NCI-H2171 treated with DMSO at 0.1 percent for 48 hours (cell line): Measurements from ENCODE around the gene GRIA2.
"Not testable (repeated sequence)": the region's sequence is repeated elsewhere in the genome, so short reads cannot be mapped to it uniquely, and the experiment has no call there.

Source experiments
- DNase-seq: peaks from one replicate; lab custom pipeline; 2025; lab: John Stamatoyannopoulos, UW

Gene GRIA2

GRCh38 chr4:157220371-157220881, at the start of gene GRIA2:
TSS of gene GRIA2 (plus strand) at chr4:157220728. CDS start at chr4:157221043, 315 bp downstream.
- peak; percentile 68 for DNase-seq

- peak; percentile 3 for DNase-seq
These were observed 48.5 kb upstream of the GRIA2 start for GRCh38 chr4:157172011-157172410.

GRCh38 chr4:157180268-157180667, 40.3 kb upstream of the GRIA2 start:
- not testable (repeated sequence) for DNase-seq

- no peak for DNase-seq
These were observed 36.2 kb upstream of the GRIA2 start for GRCh38 chr4:157184300-157184699.

GRCh38 chr4:157185363-157185762, 35.2 kb upstream of the GRIA2 start:
- peak; percentile 63 for DNase-seq

GRCh38 chr4:157195374-157195773, 25.2 kb upstream of the GRIA2 start:
- no peak for DNase-seq

GRCh38 chr4:157196046-157196445, 24.5 kb upstream of the GRIA2 start:
- no peak for DNase-seq

GRCh38 chr4:157204634-157205244, 15.8 kb upstream of the GRIA2 start:
- no peak for DNase-seq

- peak; percentile 40 for DNase-seq
These were observed 2.8 kb upstream of the GRIA2 start for GRCh38 chr4:157217708-157218107.

GRCh38 chr4:157219711-157220370, 687 bp upstream of the GRIA2 start:
- DNase-seq: peak; percentile 48

- no peak for DNase-seq
These were observed 932 bp downstream of the GRIA2 start for GRCh38 chr4:157221426-157221894.

- peak; percentile 83 for DNase-seq
These were observed 1.6 kb downstream of the GRIA2 start for GRCh38 chr4:157221895-157222770.

GRCh38 chr4:157222771-157223160, 2.2 kb downstream of the GRIA2 start:
- DNase-seq: peak; percentile 57

- peak; percentile 16 for DNase-seq
These were observed 2.9 kb downstream of the GRIA2 start for GRCh38 chr4:157223456-157223855.

- no peak for DNase-seq
These were observed 4.6 kb downstream of the GRIA2 start for GRCh38 chr4:157225096-157225495.

GRCh38 chr4:157226035-157226434, 5.5 kb downstream of the GRIA2 start:
- no peak for DNase-seq

- no peak for DNase-seq
These were observed 6.1 kb downstream of the GRIA2 start for GRCh38 chr4:157226601-157227000.

- no peak for DNase-seq
These were observed 11.0 kb downstream of the GRIA2 start for GRCh38 chr4:157231525-157231924.

GRCh38 chr4:157242871-157243270, 22.3 kb downstream of the GRIA2 start:
- DNase-seq: no peak

- no peak for DNase-seq
These were observed 23.8 kb downstream of the GRIA2 start for GRCh38 chr4:157244348-157244747.

- no peak for DNase-seq
These were observed 24.8 kb downstream of the GRIA2 start for GRCh38 chr4:157245351-157245750.

GRCh38 chr4:157246964-157247363, 26.4 kb downstream of the GRIA2 start:
- DNase-seq: no peak
